ENCODE data around the gene LRRFIP1. TPM values are rescaled to one million over a fixed set of nuclear protein-coding genes. Genes with fewer than 3 reads are reported as not detected.

Gene LRRFIP1
- total and polyA plus RNA-seq, 2 donors (not counting 1 experiment from before 2014, with no cell fraction given), result 42.0 to 139 TPM

DNA sequence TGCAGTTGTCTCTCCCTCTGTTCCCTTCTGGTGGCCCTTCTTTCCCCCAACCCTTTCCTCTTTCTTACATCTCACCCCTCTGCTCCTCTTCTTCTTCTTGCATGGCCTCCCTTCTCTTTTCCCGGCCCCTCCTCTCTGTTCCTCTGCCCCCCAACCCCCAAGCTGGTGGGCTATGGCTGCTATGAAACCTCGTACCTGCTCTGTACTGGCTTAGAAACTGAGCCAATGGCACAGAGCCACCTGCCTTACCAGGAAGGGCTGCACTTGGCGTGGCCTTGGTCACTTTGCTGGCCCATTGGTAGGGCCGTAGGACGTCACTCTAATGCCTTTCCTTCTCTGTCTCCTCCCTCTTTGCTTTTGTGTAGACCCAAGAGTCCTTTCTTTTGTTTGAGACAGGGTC is 78.9 kb downstream of the LRRFIP1 start:
- intact Hi-C loops (cut with micrococcal nuclease), result no loop called here
- POLR2A ChIA-PET, result no interaction called here
- ATAC-seq (ENCODE audit: low read depth) (no peak), DNase-seq (no peak)
- Histone ChIP-seq H3K4me2 (replicated peaks; ENCODE audit: low read depth, low read length, poor library complexity, severe bottlenecking) (no peak overlapping the region), H3K27me3 (replicated peaks in 1 of 4; ENCODE audit: control extremely low read depth in 1 of 4, control insufficient read depth in 3 of 4, insufficient read depth in 4 of 4, low read length in 3 of 4) (no peaks in the 10 kb centered on the region), H4K20me1 (ENCODE audit: control insufficient read depth, insufficient read depth, low read length, poor library complexity, severe bottlenecking) (peaks cover 99% of the 10 kb centered on the region), H3K9me3 (ENCODE audit: control extremely low read depth in 1 of 3, control insufficient read depth in 2 of 3, insufficient read depth in 1 of 3, low read length in 2 of 3) (peaks cover 0 to 11% (median 0%) of the 10 kb centered on the region in 3 donors), H3K79me2 (ENCODE audit: control insufficient read depth, insufficient read depth, low read length) (peaks cover 100% of the 10 kb centered on the region), H3K9ac (ENCODE audit: low read length) (no peak overlapping the region), H3K36me3 (replicated peaks in 1 of 2; ENCODE audit: control extremely low read depth in 1 of 2, control insufficient read depth in 1 of 2, extremely low read depth in 1 of 2, insufficient read depth in 2 of 2, low read length in 1 of 2) (peaks cover 0 to 46% of the 10 kb centered on the region in 2 experiments), H3K4me1 (ENCODE audit: control insufficient read depth in 2 of 2, insufficient read depth in 2 of 2, low read length in 2 of 2) (peaks cover 43 to 64% of the 10 kb centered on the region in 2 donors), H3K27ac (ENCODE audit: low read length in 2 of 2) (peak overlapping the region in 1 of 2 donors; percentile 16), H2AFZ (ENCODE audit: insufficient read depth, low read depth, low read length, poor library complexity, severe bottlenecking) (no peak overlapping the region), H3K4me3 (ENCODE audit: control extremely low read depth in 1 of 5, extremely low read depth in 1 of 5, insufficient read depth in 1 of 5, low read depth in 2 of 5, low read length in 4 of 5) (no peak overlapping the region)
- peak overlapping the region; percentile 59 for H3K27ac Mint-ChIP-seq
- peaks cover 66% of the 10 kb centered on the region for H3K4me1 Mint-ChIP-seq
- WGBS (ENCODE audit: insufficient coverage), result 100% methylated on average over 3 of the region's 5 CpGs
- TF ChIP-seq, protein P1, sequence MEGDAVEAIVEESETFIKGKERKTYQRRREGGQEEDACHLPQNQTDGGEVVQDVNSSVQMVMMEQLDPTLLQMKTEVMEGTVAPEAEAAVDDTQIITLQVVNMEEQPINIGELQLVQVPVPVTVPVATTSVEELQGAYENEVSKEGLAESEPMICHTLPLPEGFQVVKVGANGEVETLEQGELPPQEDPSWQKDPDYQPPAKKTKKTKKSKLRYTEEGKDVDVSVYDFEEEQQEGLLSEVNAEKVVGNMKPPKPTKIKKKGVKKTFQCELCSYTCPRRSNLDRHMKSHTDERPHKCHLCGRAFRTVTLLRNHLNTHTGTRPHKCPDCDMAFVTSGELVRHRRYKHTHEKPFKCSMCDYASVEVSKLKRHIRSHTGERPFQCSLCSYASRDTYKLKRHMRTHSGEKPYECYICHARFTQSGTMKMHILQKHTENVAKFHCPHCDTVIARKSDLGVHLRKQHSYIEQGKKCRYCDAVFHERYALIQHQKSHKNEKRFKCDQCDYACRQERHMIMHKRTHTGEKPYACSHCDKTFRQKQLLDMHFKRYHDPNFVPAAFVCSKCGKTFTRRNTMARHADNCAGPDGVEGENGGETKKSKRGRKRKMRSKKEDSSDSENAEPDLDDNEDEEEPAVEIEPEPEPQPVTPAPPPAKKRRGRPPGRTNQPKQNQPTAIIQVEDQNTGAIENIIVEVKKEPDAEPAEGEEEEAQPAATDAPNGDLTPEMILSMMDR (IDR thresholded peaks at IDR 0.05), result no peak
- TF ChIP-seq EZH2 (IDR thresholded peaks at IDR 0.05; ENCODE audit: borderline replicate concordance, insufficient read depth, low read depth, low read length, poor library complexity, severe bottlenecking), result no peak
- CTCF ChIA-PET, result no interaction called here
- H3K27me3 Mint-ChIP-seq, result no peaks in the 10 kb centered on the region
- H3K4me3 Mint-ChIP-seq, result peak overlapping the region; percentile 29
- H3K9me3 Mint-ChIP-seq (ENCODE audit: insufficient read depth), result no peaks in the 10 kb centered on the region

DNA sequence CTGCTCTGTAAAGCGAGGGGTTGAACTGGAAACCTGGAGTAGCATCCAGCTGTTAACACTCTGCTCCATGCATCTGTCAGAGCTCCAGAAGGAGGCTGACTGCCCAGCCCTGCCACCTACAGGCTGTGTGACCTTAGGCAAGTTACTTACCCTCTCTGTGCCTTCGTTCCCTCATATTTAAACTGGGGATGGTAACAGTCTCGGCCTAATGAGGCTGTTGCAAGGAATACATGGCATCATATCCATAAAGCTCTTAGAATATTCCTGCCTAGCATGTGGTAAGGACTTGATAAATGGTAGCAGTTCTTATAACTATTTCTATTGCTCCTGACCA is 80.6 kb downstream of the LRRFIP1 start:
- Mint-ChIP-seq H3K27ac (no peak overlapping the region), H3K4me1 (peaks cover 61% of the 10 kb centered on the region), H3K9me3 (ENCODE audit: insufficient read depth) (no peaks in the 10 kb centered on the region), H3K27me3 (no peaks in the 10 kb centered on the region), H3K4me3 (no peak overlapping the region)
- Histone ChIP-seq H3K79me2 (ENCODE audit: control insufficient read depth, insufficient read depth, low read length) (peaks cover 100% of the 10 kb centered on the region), H3K4me1 (ENCODE audit: control insufficient read depth in 2 of 2, insufficient read depth in 2 of 2, low read length in 2 of 2) (peaks cover 25 to 46% of the 10 kb centered on the region in 2 donors), H3K4me2 (replicated peaks; ENCODE audit: low read depth, low read length, poor library complexity, severe bottlenecking) (no peak overlapping the region), H3K27ac (ENCODE audit: low read length in 2 of 2) (no peak overlapping the region), H2AFZ (ENCODE audit: insufficient read depth, low read depth, low read length, poor library complexity, severe bottlenecking) (no peak overlapping the region), H3K4me3 (ENCODE audit: control extremely low read depth in 1 of 5, extremely low read depth in 1 of 5, insufficient read depth in 1 of 5, low read depth in 2 of 5, low read length in 4 of 5) (no peak overlapping the region), H3K36me3 (replicated peaks in 1 of 2; ENCODE audit: control extremely low read depth in 1 of 2, control insufficient read depth in 1 of 2, extremely low read depth in 1 of 2, insufficient read depth in 2 of 2, low read length in 1 of 2) (peaks cover 0 to 58% of the 10 kb centered on the region in 2 experiments), H3K27me3 (replicated peaks in 1 of 4; ENCODE audit: control extremely low read depth in 1 of 4, control insufficient read depth in 3 of 4, insufficient read depth in 4 of 4, low read length in 3 of 4) (no peaks in the 10 kb centered on the region), H4K20me1 (ENCODE audit: control insufficient read depth, insufficient read depth, low read length, poor library complexity, severe bottlenecking) (peaks cover 99% of the 10 kb centered on the region), H3K9ac (ENCODE audit: low read length) (no peak overlapping the region), H3K9me3 (ENCODE audit: control extremely low read depth in 1 of 3, control insufficient read depth in 2 of 3, insufficient read depth in 1 of 3, low read length in 2 of 3) (peaks cover 0 to 11% (median 0%) of the 10 kb centered on the region in 3 donors)
- intact Hi-C loops (cut with micrococcal nuclease), result no loop called here
- POLR2A ChIA-PET, result no interaction called here
- DNase-seq (no peak), ATAC-seq (ENCODE audit: low read depth) (no peak)
- TF ChIP-seq, protein P1 (IDR thresholded peaks at IDR 0.05), result no peak
- TF ChIP-seq EZH2 (IDR thresholded peaks at IDR 0.05; ENCODE audit: borderline replicate concordance, insufficient read depth, low read depth, low read length, poor library complexity, severe bottlenecking), result no peak
- WGBS (ENCODE audit: insufficient coverage), result 90% methylated on average over 1 of the region's 3 CpGs
- CTCF ChIA-PET, result interaction anchor here (1.3 to 3.9 kb wide), 4 partner anchors 11 to 67 kb away, joined by 4 to 24 read pairs (median 7); no protein-coding TSS in a partner anchor
